ENCODE measurements around the gene CA11. TPM values are rescaled to one million over a fixed set of nuclear protein-coding genes. Genes with fewer than 3 reads are reported as not detected.

Gene CA11
- polyA plus RNA-seq, 1 of the 3 experiments (the other 2 are of a cell fraction), result 13.1 TPM

- 88% methylated on average over 14 of the region's 21 CpGs for WGBS (ENCODE audit: low lambda C conversion rate)
- no peaks in the 10 kb centered on the region for H3K9me2 ChIP-seq
- no peak overlapping the region for H3K4me2 ChIP-seq
- no peaks in the 10 kb centered on the region for H3K9me3 ChIP-seq
- no peak overlapping the region for H3K27ac ChIP-seq (ENCODE audit: low read depth in 2 of 2, low read length in 1 of 2)
- no peak for DNase-seq
- H3K9ac ChIP-seq, result no peak overlapping the region
- no peaks in the 10 kb centered on the region for H3K79me2 ChIP-seq (ENCODE audit: insufficient read depth)
- CTCF ChIA-PET, result interaction anchor here (1.5 kb wide), 1 partner anchor 25 kb away, joined by 4 read pairs; the partner anchor contains the start of gene CA11
- no peaks in the 10 kb centered on the region for H3K27me3 ChIP-seq (ENCODE audit: insufficient read depth)
- no peaks in the 10 kb centered on the region for H3K36me3 ChIP-seq (replicated peaks in 1 of 2; ENCODE audit: control insufficient read depth in 1 of 2, insufficient read depth in 2 of 2, low read length in 1 of 2)
- TF ChIP-seq RXRA (IDR thresholded peaks at IDR 0.05; ENCODE audit: borderline replicate concordance, low read depth) (no peak), CHD2 (IDR thresholded peaks at IDR 0.05; ENCODE audit: low read length, partially characterized antibody) (no peak), FOSL2 (IDR thresholded peaks at IDR 0.05; ENCODE audit: borderline replicate concordance, low read depth) (no peak), EP300 (IDR thresholded peaks at IDR 0.05; ENCODE audit: borderline replicate concordance in 1 of 2, low read depth in 1 of 2, low read length in 1 of 2) (no peak), GABPA (IDR thresholded peaks at IDR 0.05; ENCODE audit: low read depth) (no peak), USF1 (IDR thresholded peaks at IDR 0.05; ENCODE audit: borderline replicate concordance, low read depth) (no peak), TAF1 (IDR thresholded peaks at IDR 0.05; ENCODE audit: borderline replicate concordance, low read depth, low read length) (no peak), FOXM1 (IDR thresholded peaks at IDR 0.05; ENCODE audit: low read depth) (no peak), TCF12 (IDR thresholded peaks at IDR 0.05) (no peak), PBX3 (IDR thresholded peaks at IDR 0.05) (no peak), YY1 (IDR thresholded peaks at IDR 0.05; ENCODE audit: low read depth) (no peak), NFIC (IDR thresholded peaks at IDR 0.05; ENCODE audit: borderline replicate concordance) (no peak), FOXJ3 (CRISPR knock-in tag; IDR thresholded peaks at IDR 0.05) (no peak)
- POLR2A ChIA-PET, result no interaction called here
- peaks cover 0 to 8% of the 10 kb centered on the region in 2 experiments; a peak in 1 of 4 replicates for H3K4me1 ChIP-seq (ENCODE audit: control insufficient read depth in 1 of 2, insufficient read depth in 2 of 2, low read depth in 1 of 2, low read length in 1 of 2)
- no peaks in the 10 kb centered on the region for H4K20me1 ChIP-seq (ENCODE audit: insufficient read depth)
- H3F3A ChIP-seq (replicated peaks; ENCODE audit: insufficient read depth), result no peaks in the 10 kb centered on the region
- no peak overlapping the region for H2AFZ ChIP-seq (ENCODE audit: low read depth)
- no peak overlapping the region for H3K4me3 ChIP-seq (ENCODE audit: low read depth in 2 of 2, low read length in 1 of 2)
Observed at GRCh38 chr19:48670699-48671445, 24.9 kb upstream of the CA11 start.

- CTCF ChIA-PET, result no interaction called here
- Histone ChIP-seq H3F3A (replicated peaks; ENCODE audit: insufficient read depth) (no peaks in the 10 kb centered on the region), H3K27me3 (ENCODE audit: insufficient read depth) (no peaks in the 10 kb centered on the region), H3K79me2 (ENCODE audit: insufficient read depth) (no peaks in the 10 kb centered on the region), H3K27ac (ENCODE audit: low read depth in 2 of 2, low read length in 1 of 2) (no peak overlapping the region), H2AFZ (ENCODE audit: low read depth) (no peak overlapping the region), H3K4me2 (no peak overlapping the region), H4K20me1 (ENCODE audit: insufficient read depth) (no peaks in the 10 kb centered on the region), H3K36me3 (replicated peaks in 1 of 2; ENCODE audit: control insufficient read depth in 1 of 2, insufficient read depth in 2 of 2, low read length in 1 of 2) (no peaks in the 10 kb centered on the region), H3K4me3 (ENCODE audit: low read depth in 2 of 2, low read length in 1 of 2) (no peak overlapping the region), H3K9me3 (no peaks in the 10 kb centered on the region), H3K9me2 (no peaks in the 10 kb centered on the region), H3K9ac (no peak overlapping the region), H3K4me1 (ENCODE audit: control insufficient read depth in 1 of 2, insufficient read depth in 2 of 2, low read depth in 1 of 2, low read length in 1 of 2) (peaks cover 0 to 2% of the 10 kb centered on the region in 2 experiments; a peak in 1 of 4 replicates)
- TF ChIP-seq MAX (IDR thresholded peaks at IDR 0.05; ENCODE audit: low read depth) (no peak), EP300 (IDR thresholded peaks at IDR 0.05; ENCODE audit: borderline replicate concordance in 1 of 2, low read depth in 1 of 2, low read length in 1 of 2) (no peak), RCOR1 (IDR thresholded peaks at IDR 0.05; ENCODE audit: low read length) (no peak), YY1 (IDR thresholded peaks at IDR 0.05; ENCODE audit: low read depth) (no peak), IRF3 (IDR thresholded peaks at IDR 0.05; ENCODE audit: low read depth, low read length) (no peak), RXRA (IDR thresholded peaks at IDR 0.05; ENCODE audit: borderline replicate concordance, low read depth) (no peak), JUND (IDR thresholded peaks at IDR 0.05) (no peak)
- 92% methylated on average over 9 of the region's 26 CpGs for WGBS (ENCODE audit: low lambda C conversion rate)
- POLR2A ChIA-PET, result no interaction called here
- DNase-seq, result no peak
Observed at GRCh38 chr19:48669903-48670668, 24.1 kb upstream of the CA11 start.

All from SK-N-SH (cell line).